Measurements from ENCODE around the gene PCSK9.
A peak's percentile ranks its signal among the peaks of the same experiment; 100 is the strongest.

The PCSK9 gene

DNA sequence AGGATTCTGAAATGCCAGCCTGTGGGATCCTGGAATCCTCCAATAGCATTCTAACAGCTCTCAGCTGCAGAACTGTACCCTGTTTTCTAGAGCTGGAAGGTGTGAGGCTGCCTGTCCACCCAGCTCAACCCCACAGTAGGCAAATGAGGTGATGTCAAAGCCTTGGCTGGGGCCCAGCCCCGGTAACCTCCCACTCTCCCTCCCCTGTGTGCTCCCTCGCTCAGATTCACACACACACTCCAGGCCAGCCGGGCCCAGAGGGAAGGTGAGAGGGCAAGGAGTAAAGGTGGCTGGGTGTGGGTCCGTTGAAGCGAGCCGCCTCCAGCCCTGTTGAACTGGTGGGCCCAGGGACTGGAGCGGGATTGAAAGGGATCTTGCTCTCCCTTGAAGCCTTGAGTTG lies 40.7 kb upstream of the PCSK9 start, which contains the start of gene BSND:
TSS of gene BSND (plus strand) at position 257 of the 400 bp plus-strand sequence. CDS start 254 bp downstream, outside the sequence.
- in situ Hi-C loops (cut with MboI; ENCODE audit: low pct_unique_long_range_greater_than_20kb, low sequenced_read_pairs, unreplicated experiment), result loop anchor here (5.0 kb wide), 1 partner anchor 41 kb away; no protein-coding TSS in a partner anchor
- TF ChIP-seq, protein P1, sequence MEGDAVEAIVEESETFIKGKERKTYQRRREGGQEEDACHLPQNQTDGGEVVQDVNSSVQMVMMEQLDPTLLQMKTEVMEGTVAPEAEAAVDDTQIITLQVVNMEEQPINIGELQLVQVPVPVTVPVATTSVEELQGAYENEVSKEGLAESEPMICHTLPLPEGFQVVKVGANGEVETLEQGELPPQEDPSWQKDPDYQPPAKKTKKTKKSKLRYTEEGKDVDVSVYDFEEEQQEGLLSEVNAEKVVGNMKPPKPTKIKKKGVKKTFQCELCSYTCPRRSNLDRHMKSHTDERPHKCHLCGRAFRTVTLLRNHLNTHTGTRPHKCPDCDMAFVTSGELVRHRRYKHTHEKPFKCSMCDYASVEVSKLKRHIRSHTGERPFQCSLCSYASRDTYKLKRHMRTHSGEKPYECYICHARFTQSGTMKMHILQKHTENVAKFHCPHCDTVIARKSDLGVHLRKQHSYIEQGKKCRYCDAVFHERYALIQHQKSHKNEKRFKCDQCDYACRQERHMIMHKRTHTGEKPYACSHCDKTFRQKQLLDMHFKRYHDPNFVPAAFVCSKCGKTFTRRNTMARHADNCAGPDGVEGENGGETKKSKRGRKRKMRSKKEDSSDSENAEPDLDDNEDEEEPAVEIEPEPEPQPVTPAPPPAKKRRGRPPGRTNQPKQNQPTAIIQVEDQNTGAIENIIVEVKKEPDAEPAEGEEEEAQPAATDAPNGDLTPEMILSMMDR (IDR thresholded peaks at IDR 0.05; ENCODE audit: extremely low read depth, insufficient read depth, missing control alignments), result no peak

GRCh38 chr1:55000110-55001085 lies 39.0 kb upstream of the PCSK9 start:
- in situ Hi-C loops (cut with MboI; ENCODE audit: low pct_unique_long_range_greater_than_20kb, low sequenced_read_pairs, unreplicated experiment), result no loop called here
- DNase-seq (ENCODE audit: low spot score), result no peak
- TF ChIP-seq, protein P1 (IDR thresholded peaks at IDR 0.05; ENCODE audit: extremely low read depth, insufficient read depth, missing control alignments), result no peak

More for the DNA sequence above, 40.7 kb upstream of the PCSK9 start, which contains the start of gene BSND:
- peak; percentile 61 for DNase-seq (ENCODE audit: low spot score)

- in situ Hi-C loops (cut with MboI; ENCODE audit: low pct_unique_long_range_greater_than_20kb, low sequenced_read_pairs, unreplicated experiment), result no loop called here
- TF ChIP-seq, protein P1 (IDR thresholded peaks at IDR 0.05; ENCODE audit: extremely low read depth, insufficient read depth, missing control alignments), result no peak
Observed at GRCh38 chr1:55001311-55001710, 38.0 kb upstream of the PCSK9 start.

DNA sequence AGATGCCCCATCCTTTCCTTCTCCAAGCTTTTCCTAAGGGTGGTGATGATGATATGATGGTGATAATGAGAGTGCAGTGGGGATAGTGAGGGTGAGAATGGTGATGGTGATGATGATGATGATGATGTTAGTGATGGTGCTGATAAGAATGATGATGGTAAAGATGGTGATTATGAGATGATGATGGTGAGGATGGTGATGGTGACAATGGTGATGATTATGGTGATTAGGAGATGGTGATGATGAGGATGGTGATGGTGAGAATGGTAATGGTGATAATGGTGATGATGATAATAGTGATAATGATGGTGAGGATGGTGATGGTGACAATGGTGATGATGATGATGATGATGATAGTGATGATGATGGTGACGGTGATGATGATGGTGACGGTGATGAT lies 36.7 kb upstream of the PCSK9 start:
- TF ChIP-seq, protein P1 (IDR thresholded peaks at IDR 0.05; ENCODE audit: extremely low read depth, insufficient read depth, missing control alignments), result no peak
- in situ Hi-C loops (cut with MboI; ENCODE audit: low pct_unique_long_range_greater_than_20kb, low sequenced_read_pairs, unreplicated experiment), result no loop called here
- no peak for DNase-seq (ENCODE audit: low spot score)

More at GRCh38 chr1:55001311-55001710, 38.0 kb upstream of the PCSK9 start:
- DNase-seq (ENCODE audit: low spot score), result no peak

GRCh38 chr1:55005351-55006140 lies 33.8 kb upstream of the PCSK9 start:
- in situ Hi-C loops (cut with MboI; ENCODE audit: low pct_unique_long_range_greater_than_20kb, low sequenced_read_pairs, unreplicated experiment), result no loop called here
- TF ChIP-seq, protein P1 (IDR thresholded peaks at IDR 0.05; ENCODE audit: extremely low read depth, insufficient read depth, missing control alignments), result no peak
- DNase-seq (ENCODE audit: low spot score), result no peak

- TF ChIP-seq, protein P1 (IDR thresholded peaks at IDR 0.05; ENCODE audit: extremely low read depth, insufficient read depth, missing control alignments), result no peak
- in situ Hi-C loops (cut with MboI; ENCODE audit: low pct_unique_long_range_greater_than_20kb, low sequenced_read_pairs, unreplicated experiment), result no loop called here
- DNase-seq (ENCODE audit: low spot score), result no peak
Observed at GRCh38 chr1:55006931-55007330, 32.4 kb upstream of the PCSK9 start.

Data from GM13977 (cell line).